Measurements from ENCODE around the gene MEIOB. TPM values are rescaled to one million over a fixed set of nuclear protein-coding genes. Genes with fewer than 3 reads are reported as not detected.

The MEIOB gene
- total and polyA plus RNA-seq, 8 donors, result 0.26 to 0.44 TPM; not detected in 6

DNA sequence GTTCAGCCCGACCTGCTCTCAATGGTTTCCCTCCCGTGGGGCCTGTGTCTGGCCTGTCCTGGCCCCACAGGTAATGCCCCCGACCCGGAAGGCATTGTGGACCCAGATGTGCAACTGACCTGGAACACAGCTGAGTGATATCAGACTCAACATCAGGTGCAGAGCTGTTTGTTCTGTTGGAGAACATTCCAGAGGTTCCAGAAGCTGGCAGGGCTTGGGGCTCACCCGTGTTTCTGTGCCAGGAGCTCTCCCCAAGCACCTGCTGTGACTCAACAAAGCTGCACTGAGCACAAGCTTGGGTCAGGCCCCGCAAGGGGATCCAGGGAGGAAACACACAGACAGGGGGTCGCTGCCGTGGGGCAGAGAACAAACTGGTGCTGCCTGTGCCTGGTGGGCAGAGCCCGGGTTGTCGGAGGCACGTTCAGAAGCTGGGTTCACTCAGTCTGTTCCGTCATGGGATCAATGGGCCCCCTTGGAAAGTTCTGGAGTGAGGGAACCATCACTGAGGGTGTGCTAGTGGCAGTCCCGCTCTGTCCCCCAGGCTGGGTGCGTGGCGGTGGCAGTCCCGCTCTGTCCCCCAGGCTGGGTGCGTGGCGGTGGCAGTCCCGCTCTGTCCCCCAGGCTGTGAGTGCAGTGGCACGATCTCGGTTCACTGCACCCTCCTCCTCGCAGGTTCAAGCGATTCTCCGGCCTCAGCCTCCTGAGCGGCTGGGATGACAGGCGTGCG is 24.1 kb upstream of the MEIOB start:
- Histone ChIP-seq H3K27ac (no peak overlapping the region), H3K4me3 (no peak overlapping the region), H3K27me3 (no peaks in the 10 kb centered on the region), H3K36me3 (no peaks in the 10 kb centered on the region), H3K9me3 (no peaks in the 10 kb centered on the region), H3K4me1 (peaks cover 4 to 9% (median 4%) of the 10 kb centered on the region in 3 donors)
- intact Hi-C loops (cut with DNase I), result no loop called here
- ATAC-seq (no peak), DNase-seq (peak in 1 of 6 donors; percentile 29), FAIRE-seq (no peak)
- WGBS, 2 donors, result 70 to 74% methylated on average over 27 of the region's 27 CpGs
- TF ChIP-seq, protein P1, sequence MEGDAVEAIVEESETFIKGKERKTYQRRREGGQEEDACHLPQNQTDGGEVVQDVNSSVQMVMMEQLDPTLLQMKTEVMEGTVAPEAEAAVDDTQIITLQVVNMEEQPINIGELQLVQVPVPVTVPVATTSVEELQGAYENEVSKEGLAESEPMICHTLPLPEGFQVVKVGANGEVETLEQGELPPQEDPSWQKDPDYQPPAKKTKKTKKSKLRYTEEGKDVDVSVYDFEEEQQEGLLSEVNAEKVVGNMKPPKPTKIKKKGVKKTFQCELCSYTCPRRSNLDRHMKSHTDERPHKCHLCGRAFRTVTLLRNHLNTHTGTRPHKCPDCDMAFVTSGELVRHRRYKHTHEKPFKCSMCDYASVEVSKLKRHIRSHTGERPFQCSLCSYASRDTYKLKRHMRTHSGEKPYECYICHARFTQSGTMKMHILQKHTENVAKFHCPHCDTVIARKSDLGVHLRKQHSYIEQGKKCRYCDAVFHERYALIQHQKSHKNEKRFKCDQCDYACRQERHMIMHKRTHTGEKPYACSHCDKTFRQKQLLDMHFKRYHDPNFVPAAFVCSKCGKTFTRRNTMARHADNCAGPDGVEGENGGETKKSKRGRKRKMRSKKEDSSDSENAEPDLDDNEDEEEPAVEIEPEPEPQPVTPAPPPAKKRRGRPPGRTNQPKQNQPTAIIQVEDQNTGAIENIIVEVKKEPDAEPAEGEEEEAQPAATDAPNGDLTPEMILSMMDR (IDR thresholded peaks at IDR 0.05), result no peak

DNA sequence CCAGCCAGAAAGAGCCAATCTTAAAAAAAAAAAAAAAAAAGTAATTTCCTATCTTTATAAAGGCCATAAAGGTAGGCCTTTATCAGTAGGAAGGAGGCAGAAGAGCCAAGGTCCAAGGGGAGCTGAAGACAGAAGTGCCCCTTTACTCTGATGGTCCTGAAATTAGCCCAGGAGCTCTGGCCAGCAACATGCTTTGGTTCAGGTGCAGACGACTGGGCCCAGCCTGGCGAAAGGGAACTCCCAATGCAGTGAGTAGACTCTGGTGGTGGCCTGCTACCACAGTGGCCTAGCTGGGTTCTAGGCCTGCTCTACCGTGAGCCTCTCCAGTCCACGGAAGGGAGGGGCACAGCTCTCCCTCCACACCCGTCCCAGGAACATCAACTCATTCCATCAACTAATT is 23.1 kb upstream of the MEIOB start:
- H3K9me3 ChIP-seq, result no peaks in the 10 kb centered on the region
- FAIRE-seq (no peak), ATAC-seq (no peak), DNase-seq (peak in 1 of 6 donors; percentile 9)
- no peak overlapping the region for H3K4me3 ChIP-seq
- TF ChIP-seq, protein P1 (IDR thresholded peaks at IDR 0.05), result no peak
- 88 to 92% methylated on average over 5 of the region's 5 CpGs for WGBS, 2 donors
- no peak overlapping the region for H3K27ac ChIP-seq
- no peaks in the 10 kb centered on the region for H3K36me3 ChIP-seq
- intact Hi-C loops (cut with DNase I), result no loop called here
- peaks cover 0 to under 1% (median 0%) of the 10 kb centered on the region in 3 donors for H3K4me1 ChIP-seq
- H3K27me3 ChIP-seq, result no peaks in the 10 kb centered on the region

DNA sequence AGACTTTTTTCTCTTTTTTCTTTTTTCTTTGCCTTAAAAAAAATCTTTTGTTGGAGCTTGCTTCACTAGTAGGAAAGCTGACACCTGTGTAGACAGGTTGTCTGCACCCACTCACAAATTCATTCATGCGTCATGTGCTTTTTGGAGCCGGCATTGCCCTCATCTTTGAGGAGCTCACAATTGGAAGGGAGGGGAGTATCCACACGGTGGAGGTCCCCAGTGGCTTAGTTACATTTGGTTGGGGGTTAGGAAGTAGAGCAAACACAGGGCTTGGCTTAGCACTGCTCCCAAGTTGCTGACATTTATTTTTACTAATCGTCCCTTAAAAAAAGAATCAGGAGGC is 18.7 kb upstream of the MEIOB start:
- Histone ChIP-seq H3K36me3 (no peaks in the 10 kb centered on the region), H3K27ac (no peak overlapping the region), H3K4me1 (no peaks in the 10 kb centered on the region), H3K9me3 (no peaks in the 10 kb centered on the region), H3K27me3 (no peaks in the 10 kb centered on the region), H3K4me3 (no peak overlapping the region)
- FAIRE-seq, result no peak
- TF ChIP-seq, protein P1 (IDR thresholded peaks at IDR 0.05), result no peak
- 15 to 17% methylated on average over 4 of the region's 4 CpGs for WGBS, 2 donors
- ATAC-seq, result no peak
- peak in 1 of 6 donors; percentile 3 for DNase-seq
- intact Hi-C loops (cut with DNase I), result no loop called here

DNA sequence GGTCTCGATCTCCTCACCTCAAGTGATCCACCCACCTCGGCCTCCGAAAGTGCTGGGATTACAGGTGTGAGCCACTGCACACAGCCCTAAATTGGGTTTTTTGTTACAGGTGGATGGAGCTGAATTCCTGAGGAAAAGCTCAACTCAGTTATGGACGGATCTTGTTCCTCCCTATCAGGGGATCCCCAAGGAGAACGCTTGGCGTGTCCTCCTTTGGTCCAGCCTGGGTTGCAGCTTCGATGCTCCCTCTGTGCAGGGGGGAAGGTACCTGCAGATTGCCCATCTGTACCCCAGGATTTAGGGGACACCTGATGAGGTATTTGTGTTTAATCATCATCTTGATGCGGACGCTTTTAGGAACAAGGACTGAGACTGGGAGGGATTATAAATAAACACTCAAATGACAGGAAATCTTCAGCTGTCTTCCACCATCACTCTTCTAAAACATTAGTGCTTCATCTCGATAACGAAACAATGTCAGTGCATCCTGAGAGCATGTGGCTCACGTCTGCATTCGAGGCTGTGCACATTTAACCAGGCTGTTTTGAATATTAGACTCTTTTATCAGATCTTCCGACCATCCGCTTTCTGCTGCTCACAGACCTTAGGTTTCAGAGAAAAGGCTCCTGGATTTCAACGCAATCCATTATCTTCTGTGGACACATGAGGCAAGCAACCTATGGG is 18.2 kb upstream of the MEIOB start:
- 36 to 37% methylated on average over 16 of the region's 16 CpGs for WGBS, 2 donors
- DNase-seq (peak in 1 of 6 donors; percentile 7), FAIRE-seq (no peak)

More for the DNA sequence above, 18.2 kb upstream of the MEIOB start:
- intact Hi-C loops (cut with DNase I), result no loop called here
- Histone ChIP-seq H3K4me3 (no peak overlapping the region), H3K4me1 (no peaks in the 10 kb centered on the region), H3K27ac (no peak overlapping the region), H3K27me3 (no peaks in the 10 kb centered on the region), H3K36me3 (no peaks in the 10 kb centered on the region), H3K9me3 (no peaks in the 10 kb centered on the region)
- ATAC-seq, result no peak
- TF ChIP-seq, protein P1 (IDR thresholded peaks at IDR 0.05), result no peak

Data from pancreas (tissue), 10 donors.